HEK293 (cell line): Measurements from ENCODE around the gene TRIM2.

Source experiments
- CTCF ChIA-PET: fragments of 350-600 bp; formaldehyde crosslinking; extraction: SDS; loops from one replicate; lab custom pipeline; 2021; ENCODE audit warnings: antibody characterized with exemption; lab: Yijun Ruan, JAX
- POLR2A ChIA-PET: fragments of 300-600 bp; formaldehyde crosslinking; extraction: SDS; loops from one replicate; lab custom pipeline; 2020; ENCODE audit warnings: antibody characterized with exemption, inconsistent platforms; lab: Yijun Ruan, JAX
- H3K27ac ChIP-seq: fragments of 200-500 bp; sonication (Bioruptor generic); 2 replicates; pipeline ENCODE4 v1.5.1; 2014; ENCODE audit warnings: low read depth, low read length, control low read depth, inconsistent platforms; ENCODE audit errors: extremely low read depth
- H3K36me3 ChIP-seq, 2 experiments: fragments of 200-500 bp in 1 of 2; sonication (Bioruptor generic) in 1 of 2; 1 replicate in 1 of 2; 2 replicates in 1 of 2; pipeline ENCODE4 v1.5.1; 2014 to 2017; ENCODE audit warnings: inconsistent platforms in 2 of 2, low read length in 2 of 2; ENCODE audit not compliant: control insufficient read depth in 2 of 2, insufficient read depth in 1 of 2
- H3K4me1 ChIP-seq: fragments of 200-500 bp; sonication (Bioruptor generic); 2 replicates; pipeline ENCODE4 v1.5.1; 2014; ENCODE audit warnings: mild to moderate bottlenecking, low read length, inconsistent platforms; ENCODE audit not compliant: control insufficient read depth, insufficient read depth
- H3K4me3 ChIP-seq: 2 replicates; pipeline ENCODE4 v1.5.1; 2011; ENCODE audit warnings: low read depth, mild to moderate bottlenecking, control low read depth, low read length, moderate library complexity
- H3K9me3 ChIP-seq: fragments of 200-500 bp; sonication (Bioruptor generic); 2 replicates; pipeline ENCODE4 v1.5.1; 2014; ENCODE audit warnings: low read depth, low read length, inconsistent platforms; ENCODE audit not compliant: control insufficient read depth, insufficient read depth
- HOXA7 ChIP-seq: sonication (generic); formaldehyde crosslinking; IDR thresholded peaks from 2 replicates; pipeline ENCODE4 v1.8.1; 2022; ENCODE audit warnings: missing genetic modification reagents, borderline replicate concordance
- KLF7 ChIP-seq: fragments of 450-650 bp; formaldehyde crosslinking; IDR thresholded peaks from 2 replicates; pipeline ENCODE4 v1.5.1; 2016; ENCODE audit warnings: missing biosample characterization, missing genetic modification characterization, borderline replicate concordance
- RBAK ChIP-seq: fragments of 450-650 bp; formaldehyde crosslinking; IDR thresholded peaks from 2 replicates; pipeline ENCODE4 v1.5.1; 2016; ENCODE audit warnings: missing biosample characterization, missing genetic modification characterization
- TCF7L2 ChIP-seq: IDR thresholded peaks from 2 replicates; pipeline ENCODE4 v1.6.1; 2011; ENCODE audit warnings: low read depth, mild to moderate bottlenecking, inconsistent platforms, low read length, moderate library complexity, borderline replicate concordance
- WT1 ChIP-seq: fragments of 450-650 bp; formaldehyde crosslinking; IDR thresholded peaks from 2 replicates; pipeline ENCODE4 v1.5.1; 2016; ENCODE audit warnings: missing biosample characterization, missing genetic modification characterization
- YY2 ChIP-seq: fragments of 450-650 bp; formaldehyde crosslinking; IDR thresholded peaks from 2 replicates; pipeline ENCODE4 v1.5.1; 2016; ENCODE audit warnings: missing biosample characterization, missing genetic modification characterization
- ZBTB17 ChIP-seq: fragments of 450-650 bp; formaldehyde crosslinking; IDR thresholded peaks from 2 replicates; pipeline ENCODE4 v1.5.1; 2016; ENCODE audit warnings: missing biosample characterization, missing genetic modification characterization
- ZBTB48 ChIP-seq: fragments of 450-650 bp; formaldehyde crosslinking; IDR thresholded peaks from 2 replicates; pipeline ENCODE4 v1.5.1; 2016; ENCODE audit warnings: missing biosample characterization, missing genetic modification characterization
- ZBTB6 ChIP-seq: fragments of 450-650 bp; formaldehyde crosslinking; IDR thresholded peaks from 2 replicates; pipeline ENCODE4 v1.5.1; 2017; ENCODE audit warnings: missing biosample characterization, missing genetic modification characterization
- ZBTB8A ChIP-seq: fragments of 450-650 bp; formaldehyde crosslinking; IDR thresholded peaks from 2 replicates; pipeline ENCODE4 v1.5.1; 2016; ENCODE audit warnings: missing biosample characterization, missing genetic modification characterization
- ZNF133 ChIP-seq: fragments of 450-650 bp; formaldehyde crosslinking; IDR thresholded peaks from 2 replicates; pipeline ENCODE4 v1.5.1; 2016; ENCODE audit warnings: missing biosample characterization, missing genetic modification characterization
- ZNF174 ChIP-seq: fragments of 450-650 bp; formaldehyde crosslinking; IDR thresholded peaks from 2 replicates; pipeline ENCODE4 v1.5.0; 2017; ENCODE audit warnings: missing biosample characterization, mild to moderate bottlenecking, missing genetic modification characterization
- ZNF239 ChIP-seq: fragments of 450-650 bp; formaldehyde crosslinking; IDR thresholded peaks from 2 replicates; pipeline ENCODE4 v1.5.1; 2016; ENCODE audit warnings: missing biosample characterization, missing genetic modification characterization
- ZNF248 ChIP-seq: fragments of 450-650 bp; formaldehyde crosslinking; IDR thresholded peaks from 2 replicates; pipeline ENCODE4 v1.5.1; 2017; ENCODE audit warnings: missing biosample characterization, missing genetic modification characterization
- ZNF266 ChIP-seq: fragments of 450-650 bp; formaldehyde crosslinking; IDR thresholded peaks from 2 replicates; pipeline ENCODE4 v1.5.1; 2016; ENCODE audit warnings: missing biosample characterization, missing genetic modification characterization, low read depth
- ZNF292 ChIP-seq: fragments of 450-650 bp; formaldehyde crosslinking; IDR thresholded peaks from 2 replicates; pipeline ENCODE4 v1.5.1; 2016; ENCODE audit warnings: low read depth, missing biosample characterization, missing genetic modification characterization, borderline replicate concordance
- ZNF362 ChIP-seq: fragments of 450-650 bp; formaldehyde crosslinking; IDR thresholded peaks from 2 replicates; pipeline ENCODE4 v1.5.1; 2016; ENCODE audit warnings: missing biosample characterization, missing genetic modification characterization
- ZNF423 ChIP-seq: fragments of 450-650 bp; formaldehyde crosslinking; IDR thresholded peaks from 2 replicates; pipeline ENCODE4 v1.5.1; 2016; ENCODE audit warnings: missing biosample characterization, missing genetic modification characterization
- ZNF433 ChIP-seq: fragments of 450-650 bp; formaldehyde crosslinking; IDR thresholded peaks from 2 replicates; pipeline ENCODE4 v1.5.1; 2016; ENCODE audit warnings: missing biosample characterization, missing genetic modification characterization, low read depth
- ZNF473 ChIP-seq: fragments of 450-650 bp; formaldehyde crosslinking; IDR thresholded peaks from 2 replicates; pipeline ENCODE4 v1.5.1; 2017; ENCODE audit warnings: missing biosample characterization, missing genetic modification characterization
- ZNF529 ChIP-seq: fragments of 450-650 bp; formaldehyde crosslinking; IDR thresholded peaks from 2 replicates; pipeline ENCODE4 v1.5.1; 2017; ENCODE audit warnings: missing genetic modification characterization, missing biosample characterization; ENCODE audit not compliant: insufficient replicate concordance
- ZNF530 ChIP-seq: fragments of 450-650 bp; formaldehyde crosslinking; IDR thresholded peaks from 2 replicates; pipeline ENCODE4 v1.5.1; 2016; ENCODE audit warnings: low read depth, missing biosample characterization, missing genetic modification characterization
- ZNF544 ChIP-seq: fragments of 450-650 bp; formaldehyde crosslinking; IDR thresholded peaks from 2 replicates; pipeline ENCODE4 v1.5.0; 2017; ENCODE audit warnings: missing biosample characterization, missing genetic modification characterization
- ZNF548 ChIP-seq: fragments of 450-650 bp; formaldehyde crosslinking; IDR thresholded peaks from 2 replicates; pipeline ENCODE4 v1.5.1; 2016; ENCODE audit warnings: missing biosample characterization, missing genetic modification characterization
- ZNF560 ChIP-seq: fragments of 450-650 bp; formaldehyde crosslinking; IDR thresholded peaks from 2 replicates; pipeline ENCODE4 v1.5.1; 2017; ENCODE audit warnings: missing biosample characterization, missing genetic modification characterization, borderline replicate concordance
- ZNF600 ChIP-seq: fragments of 450-650 bp; formaldehyde crosslinking; IDR thresholded peaks from 2 replicates; pipeline ENCODE4 v1.5.1; 2016; ENCODE audit warnings: missing biosample characterization, missing genetic modification characterization
- ZNF629 ChIP-seq: fragments of 450-650 bp; formaldehyde crosslinking; IDR thresholded peaks from 2 replicates; pipeline ENCODE4 v1.5.1; 2017; ENCODE audit warnings: missing biosample characterization, missing genetic modification characterization
- ZNF747 ChIP-seq: fragments of 450-650 bp; formaldehyde crosslinking; IDR thresholded peaks from 2 replicates; pipeline ENCODE4 v1.5.1; 2016; ENCODE audit warnings: missing biosample characterization, missing genetic modification characterization
- ZNF768 ChIP-seq: fragments of 450-650 bp; formaldehyde crosslinking; IDR thresholded peaks from 2 replicates; pipeline ENCODE4 v1.5.1; 2018; ENCODE audit warnings: missing biosample characterization, mild to moderate bottlenecking, missing genetic modification characterization
- ZSCAN16 ChIP-seq: fragments of 450-650 bp; formaldehyde crosslinking; IDR thresholded peaks from 2 replicates; pipeline ENCODE4 v1.5.1; 2016; ENCODE audit warnings: missing biosample characterization, missing genetic modification characterization
- ZSCAN4 ChIP-seq: fragments of 450-650 bp; formaldehyde crosslinking; IDR thresholded peaks from 2 replicates; pipeline ENCODE4 v1.5.1; 2017; ENCODE audit warnings: missing biosample characterization, missing genetic modification characterization
- TF ChIP-seq, protein P1 (sequence below): sonication (generic); formaldehyde crosslinking; IDR thresholded peaks from 2 replicates; pipeline ENCODE4 v1.8.1; 2022; ENCODE audit warnings: mild to moderate bottlenecking, moderate library complexity, missing genetic modification reagents
- TF ChIP-seq, protein P2 (sequence below): fragments of 450-650 bp; formaldehyde crosslinking; IDR thresholded peaks from 2 replicates; pipeline ENCODE4 v1.5.1; 2016; ENCODE audit warnings: missing biosample characterization, missing genetic modification characterization

TRIM2 gene

DNA sequence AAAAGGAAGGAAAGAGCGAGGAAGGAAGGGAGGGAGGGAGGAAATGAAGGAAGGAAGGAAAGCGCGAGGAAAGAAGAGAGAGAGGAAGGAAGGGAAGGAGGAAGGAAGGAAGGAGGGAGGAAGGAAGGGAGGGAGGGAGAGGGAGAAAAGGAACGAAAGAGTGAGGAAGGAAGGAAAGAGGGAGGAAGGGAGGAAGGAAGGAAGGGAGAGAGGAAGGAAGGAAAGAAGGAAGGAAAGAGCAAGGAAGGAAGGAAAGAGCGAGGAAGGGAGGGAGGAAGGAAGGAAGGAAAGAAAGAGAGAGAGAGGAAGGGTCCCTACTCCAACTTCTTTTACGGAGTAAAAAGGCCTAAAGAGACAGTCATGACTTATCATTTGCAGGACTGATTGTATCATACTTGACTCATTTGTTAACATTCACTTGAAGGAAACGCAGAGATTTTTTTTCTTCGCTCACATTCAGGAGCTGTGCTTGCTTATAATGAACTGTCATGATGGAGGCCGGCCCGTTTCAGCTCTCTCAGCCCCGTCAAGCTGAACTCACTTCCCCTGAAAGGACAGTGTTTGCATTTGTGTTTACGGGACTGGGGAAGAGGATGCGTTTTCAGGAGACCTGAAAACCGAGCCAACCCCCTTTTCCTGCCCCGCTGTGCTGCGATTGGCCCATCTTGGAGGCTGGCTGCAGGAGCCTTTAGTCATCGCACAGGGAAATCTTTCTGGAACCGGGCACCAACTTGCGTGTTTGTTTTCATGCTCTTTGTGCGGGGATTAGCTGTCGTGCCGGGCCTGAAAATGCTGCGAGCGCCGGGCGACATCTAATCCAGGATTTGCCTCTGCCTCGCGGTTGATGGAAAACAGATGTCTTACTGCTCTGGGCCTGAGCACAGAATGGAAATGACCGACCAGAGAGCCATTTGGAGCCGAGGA is 17.8 kb downstream of the TRIM2 start:
- H3K4me3 ChIP-seq: peak overlapping the region; percentile 61
- CTCF ChIA-PET: interaction anchor here (0.7 to 1.5 kb wide), 2 partner anchors 10 to 66 kb away, joined by 5 to 10 read pairs; no protein-coding TSS in a partner anchor
- H3K4me1 ChIP-seq: peaks cover 29% of the 10 kb centered on the region
- peak overlapping the region; percentile 95 for H3K27ac ChIP-seq
- peaks cover 0 to 3% of the 10 kb centered on the region in 2 experiments; a peak in 2 of 3 replicates for H3K36me3 ChIP-seq
- POLR2A ChIA-PET: interaction anchor here (1.4 to 2.5 kb wide), 2 partner anchors 18 to 79 kb away, joined by 3 to 12 read pairs; partner anchors contain the start of gene TRIM2
- no peaks in the 10 kb centered on the region for H3K9me3 ChIP-seq
- TF ChIP-seq ZBTB48 (tag by site-specific recombination) (peak; percentile 53; the same call in 1 of the 2 replicates), ZNF266 (peak; percentile 55), ZBTB8A (tag by site-specific recombination) (peak; percentile 42; the same call in 1 of the 2 replicates), ZNF473 (peak; percentile 59; the same call in 1 of the 2 replicates), ZNF248 (no peak), ZBTB17 (tag by site-specific recombination) (peak; percentile 88), WT1 (tag by site-specific recombination) (0 out of 2 replicates have a peak, but pooled peaks have one; percentile 10), ZNF747 (tag by site-specific recombination) (no peak), ZNF544 (tag by site-specific recombination) (peak; percentile 19; the same call in 1 of the 2 replicates), ZNF529 (no peak), ZNF362 (no peak), KLF7 (tag by site-specific recombination) (no peak), ZSCAN4 (tag by site-specific recombination) (no peak), ZNF423 (tag by site-specific recombination) (no peak), HOXA7 (CRISPR knock-in tag) (no peak), ZNF768 (tag by site-specific recombination) (no peak), ZSCAN16 (tag by site-specific recombination) (no peak), ZNF600 (tag by site-specific recombination) (no peak), ZNF239 (tag by site-specific recombination) (peak; percentile 85), YY2 (tag by site-specific recombination) (no peak), ZNF629 (tag by site-specific recombination) (no peak), ZNF133 (tag by site-specific recombination) (peak; percentile 10; the same call in 1 of the 2 replicates), ZNF292 (tag by site-specific recombination) (no peak), RBAK (tag by site-specific recombination) (no peak), ZBTB6 (tag by site-specific recombination) (no peak), ZNF174 (tag by site-specific recombination) (no peak), ZNF560 (no peak), TCF7L2 (no peak), ZNF530 (no peak), ZNF433 (no peak), ZNF548 (tag by site-specific recombination) (peak; percentile 45; the same call in 1 of the 2 replicates)
- TF ChIP-seq, protein P1, sequence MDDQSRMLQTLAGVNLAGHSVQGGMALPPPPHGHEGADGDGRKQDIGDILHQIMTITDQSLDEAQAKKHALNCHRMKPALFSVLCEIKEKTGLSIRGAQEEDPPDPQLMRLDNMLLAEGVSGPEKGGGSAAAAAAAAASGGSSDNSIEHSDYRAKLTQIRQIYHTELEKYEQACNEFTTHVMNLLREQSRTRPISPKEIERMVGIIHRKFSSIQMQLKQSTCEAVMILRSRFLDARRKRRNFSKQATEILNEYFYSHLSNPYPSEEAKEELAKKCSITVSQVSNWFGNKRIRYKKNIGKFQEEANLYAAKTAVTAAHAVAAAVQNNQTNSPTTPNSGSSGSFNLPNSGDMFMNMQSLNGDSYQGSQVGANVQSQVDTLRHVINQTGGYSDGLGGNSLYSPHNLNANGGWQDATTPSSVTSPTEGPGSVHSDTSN (CRISPR knock-in tag): no peak
- TF ChIP-seq, protein P2, sequence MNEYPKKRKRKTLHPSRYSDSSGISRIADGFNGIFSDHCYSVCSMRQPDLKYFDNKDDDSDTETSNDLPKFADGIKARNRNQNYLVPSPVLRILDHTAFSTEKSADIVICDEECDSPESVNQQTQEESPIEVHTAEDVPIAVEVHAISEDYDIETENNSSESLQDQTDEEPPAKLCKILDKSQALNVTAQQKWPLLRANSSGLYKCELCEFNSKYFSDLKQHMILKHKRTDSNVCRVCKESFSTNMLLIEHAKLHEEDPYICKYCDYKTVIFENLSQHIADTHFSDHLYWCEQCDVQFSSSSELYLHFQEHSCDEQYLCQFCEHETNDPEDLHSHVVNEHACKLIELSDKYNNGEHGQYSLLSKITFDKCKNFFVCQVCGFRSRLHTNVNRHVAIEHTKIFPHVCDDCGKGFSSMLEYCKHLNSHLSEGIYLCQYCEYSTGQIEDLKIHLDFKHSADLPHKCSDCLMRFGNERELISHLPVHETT (tag by site-specific recombination): 0 out of 2 replicates have a peak, but pooled peaks have one; percentile 42
